Measurements from ENCODE around the gene CDC34. TPM values are rescaled to one million over a fixed set of nuclear protein-coding genes. Genes with fewer than 3 reads are reported as not detected.

CDC34 gene
- polyA plus RNA-seq, 2 of the 4 experiments (the other 2 are of a cell fraction), result 37.4 to 62.6 TPM

DNA sequence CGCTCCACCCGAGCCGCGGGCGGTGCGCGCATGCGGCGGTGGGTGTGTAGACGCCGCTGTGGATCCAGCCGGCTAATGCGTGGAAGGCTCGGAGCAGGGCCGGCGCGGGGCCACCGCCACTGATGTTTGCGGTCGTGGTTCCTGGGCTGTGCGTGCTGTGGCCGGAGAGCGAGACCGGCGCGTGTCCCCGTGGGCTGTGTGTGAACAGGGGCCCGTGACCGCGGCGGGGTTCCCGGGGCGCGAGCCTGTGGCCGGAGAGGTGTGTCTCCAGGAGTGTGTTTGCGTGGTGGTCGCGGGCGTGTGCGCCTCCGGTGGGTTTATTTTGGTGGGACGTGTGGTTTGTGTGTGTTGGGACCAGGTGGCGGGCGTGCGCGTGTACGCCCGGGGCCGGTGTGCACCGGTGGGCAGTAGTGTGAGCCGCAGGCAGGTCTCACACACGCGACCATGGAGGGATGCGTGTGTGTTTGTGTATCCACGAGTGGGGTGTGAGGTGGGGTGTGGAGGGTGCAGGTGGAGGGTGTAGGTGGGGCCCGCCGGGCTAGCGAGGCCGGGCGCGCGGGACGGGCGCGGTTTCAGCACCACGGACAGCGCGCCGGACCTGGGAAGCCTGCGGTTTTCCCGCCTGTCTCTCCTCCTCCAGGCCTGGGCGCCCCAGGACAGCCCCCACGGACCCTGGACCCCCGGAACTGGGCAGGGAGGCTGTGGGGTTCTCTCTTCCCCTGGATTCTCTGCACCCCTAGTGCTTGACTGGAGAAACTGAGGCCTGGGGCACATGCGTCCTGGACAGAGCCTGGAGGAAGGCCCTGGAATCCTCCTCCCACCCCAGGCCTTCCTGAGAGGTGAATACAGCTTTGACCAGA, 59.8 kb downstream of the CDC34 start:
- no peaks in the 10 kb centered on the region for H3K9me3 ChIP-seq
- ChIA-PET POLR2A (no interaction called here), CTCF (no interaction called here)
- no peak for TF ChIP-seq NFE2L2 (conservative IDR thresholded peaks at IDR 0.05; ENCODE audit: low read length)
- TF ChIP-seq ZFP36 (IDR thresholded peaks at IDR 0.05; ENCODE audit: borderline replicate concordance, partially characterized antibody), result no peak
- TF ChIP-seq MAZ (IDR thresholded peaks at IDR 0.05; ENCODE audit: borderline replicate concordance, low read depth, low read length), result no peak
- no peak for TF ChIP-seq ZSCAN20 (CRISPR knock-in tag; IDR thresholded peaks at IDR 0.05)
- TF ChIP-seq, protein P1, sequence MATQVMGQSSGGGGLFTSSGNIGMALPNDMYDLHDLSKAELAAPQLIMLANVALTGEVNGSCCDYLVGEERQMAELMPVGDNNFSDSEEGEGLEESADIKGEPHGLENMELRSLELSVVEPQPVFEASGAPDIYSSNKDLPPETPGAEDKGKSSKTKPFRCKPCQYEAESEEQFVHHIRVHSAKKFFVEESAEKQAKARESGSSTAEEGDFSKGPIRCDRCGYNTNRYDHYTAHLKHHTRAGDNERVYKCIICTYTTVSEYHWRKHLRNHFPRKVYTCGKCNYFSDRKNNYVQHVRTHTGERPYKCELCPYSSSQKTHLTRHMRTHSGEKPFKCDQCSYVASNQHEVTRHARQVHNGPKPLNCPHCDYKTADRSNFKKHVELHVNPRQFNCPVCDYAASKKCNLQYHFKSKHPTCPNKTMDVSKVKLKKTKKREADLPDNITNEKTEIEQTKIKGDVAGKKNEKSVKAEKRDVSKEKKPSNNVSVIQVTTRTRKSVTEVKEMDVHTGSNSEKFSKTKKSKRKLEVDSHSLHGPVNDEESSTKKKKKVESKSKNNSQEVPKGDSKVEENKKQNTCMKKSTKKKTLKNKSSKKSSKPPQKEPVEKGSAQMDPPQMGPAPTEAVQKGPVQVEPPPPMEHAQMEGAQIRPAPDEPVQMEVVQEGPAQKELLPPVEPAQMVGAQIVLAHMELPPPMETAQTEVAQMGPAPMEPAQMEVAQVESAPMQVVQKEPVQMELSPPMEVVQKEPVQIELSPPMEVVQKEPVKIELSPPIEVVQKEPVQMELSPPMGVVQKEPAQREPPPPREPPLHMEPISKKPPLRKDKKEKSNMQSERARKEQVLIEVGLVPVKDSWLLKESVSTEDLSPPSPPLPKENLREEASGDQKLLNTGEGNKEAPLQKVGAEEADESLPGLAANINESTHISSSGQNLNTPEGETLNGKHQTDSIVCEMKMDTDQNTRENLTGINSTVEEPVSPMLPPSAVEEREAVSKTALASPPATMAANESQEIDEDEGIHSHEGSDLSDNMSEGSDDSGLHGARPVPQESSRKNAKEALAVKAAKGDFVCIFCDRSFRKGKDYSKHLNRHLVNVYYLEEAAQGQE (IDR thresholded peaks at IDR 0.05), result peak; percentile 91
- TF ChIP-seq ELK1 (IDR thresholded peaks at IDR 0.05; ENCODE audit: low read depth, low read length), result no peak
- no peak for TF ChIP-seq FOXS1 (CRISPR knock-in tag; IDR thresholded peaks at IDR 0.05)
- TF ChIP-seq NPAS2 (CRISPR knock-in tag; IDR thresholded peaks at IDR 0.05; ENCODE audit: borderline replicate concordance), result no peak
- 76% methylated on average over 33 of the region's 75 CpGs for WGBS (ENCODE audit: missing lambda C conversion rate)
- H3K4me2 ChIP-seq, result peak overlapping the region; percentile 89
- H3K4me1 ChIP-seq, result peaks cover 41% of the 10 kb centered on the region
- no peak for ATAC-seq
- no peak for FAIRE-seq
- DNase-seq (ENCODE audit: low read depth in 1 of 2, low spot score in 1 of 2), result no peak
- peak overlapping the region; percentile 82 to 95 for H3K27ac ChIP-seq
- peak overlapping the region; percentile 65 for H3K4me3 ChIP-seq

Other genes starting within 250 kb of the CDC34 start
- 44.2 and 55.1 TPM in 2 replicates for gene PLPP2, start 240.4 kb upstream of the CDC34 start, polyA plus RNA-seq (2011; rRNA removed)
- 89.6 to 100 TPM (median 90.9 TPM) in 3 replicates for gene PLPP2, start 240.4 kb upstream of the CDC34 start, polyA plus RNA-seq (2017; fragmentation: RNase III; extraction: RNeasy Plus Mini Kit Qiagen cat#74134 plus additional on column Dnase treatment)
- 8.8 and 15.2 TPM in 2 replicates for gene MIER2, start 187.0 kb upstream of the CDC34 start, polyA plus RNA-seq (2011; rRNA removed)
- gene MIER2, start 187.0 kb upstream of the CDC34 start, polyA plus RNA-seq (2017; fragmentation: RNase III; extraction: RNeasy Plus Mini Kit Qiagen cat#74134 plus additional on column Dnase treatment), result 9.3 to 11.5 TPM (median 11.2 TPM) in 3 replicates
- gene C2CD4C, start 122.6 kb upstream of the CDC34 start, polyA plus RNA-seq (2011; rRNA removed), result 0.13 and 0.21 TPM in 2 replicates
- 0.41 to 0.71 TPM (median 0.57 TPM) in 3 replicates for gene C2CD4C, start 122.6 kb upstream of the CDC34 start, polyA plus RNA-seq (2017; fragmentation: RNase III; extraction: RNeasy Plus Mini Kit Qiagen cat#74134 plus additional on column Dnase treatment)
- gene SHC2, start 70.7 kb upstream of the CDC34 start, polyA plus RNA-seq (2011; rRNA removed), result 0.36 and 0.87 TPM in 2 replicates
- 0.21 to 0.66 TPM (median 0.58 TPM) in 3 replicates for gene SHC2, start 70.7 kb upstream of the CDC34 start, polyA plus RNA-seq (2017; fragmentation: RNase III; extraction: RNeasy Plus Mini Kit Qiagen cat#74134 plus additional on column Dnase treatment)
- gene MADCAM1, start 35.3 kb upstream of the CDC34 start, polyA plus RNA-seq (2011; rRNA removed), result 0.06 and 0.09 TPM in 2 replicates
- 0.25 to 0.41 TPM (median 0.34 TPM) in 3 replicates for gene MADCAM1, start 35.3 kb upstream of the CDC34 start, polyA plus RNA-seq (2017; fragmentation: RNase III; extraction: RNeasy Plus Mini Kit Qiagen cat#74134 plus additional on column Dnase treatment)
- gene TPGS1, start 24.3 kb upstream of the CDC34 start, polyA plus RNA-seq (2011; rRNA removed), result 2.3 and 2.7 TPM in 2 replicates
- 12.5 to 13.8 TPM (median 13.1 TPM) in 3 replicates for gene TPGS1, start 24.3 kb upstream of the CDC34 start, polyA plus RNA-seq (2017; fragmentation: RNase III; extraction: RNeasy Plus Mini Kit Qiagen cat#74134 plus additional on column Dnase treatment)
- gene GZMM, start 12.3 kb downstream of the CDC34 start, polyA plus RNA-seq (2011; rRNA removed), result not detected in 2 replicates
- 0.11 TPM in 1 of 3 replicates, not detected in the others for gene GZMM, start 12.3 kb downstream of the CDC34 start, polyA plus RNA-seq (2017; fragmentation: RNase III; extraction: RNeasy Plus Mini Kit Qiagen cat#74134 plus additional on column Dnase treatment)
- 237 and 285 TPM in 2 replicates for gene BSG, start 40.8 kb downstream of the CDC34 start, polyA plus RNA-seq (2011; rRNA removed)
- 528 to 583 TPM (median 579 TPM) in 3 replicates for gene BSG, start 40.8 kb downstream of the CDC34 start, polyA plus RNA-seq (2017; fragmentation: RNase III; extraction: RNeasy Plus Mini Kit Qiagen cat#74134 plus additional on column Dnase treatment)
- 2.7 and 7.1 TPM in 2 replicates for gene HCN2, start 58.1 kb downstream of the CDC34 start, polyA plus RNA-seq (2011; rRNA removed)
- gene HCN2, start 58.1 kb downstream of the CDC34 start, polyA plus RNA-seq (2017; fragmentation: RNase III; extraction: RNeasy Plus Mini Kit Qiagen cat#74134 plus additional on column Dnase treatment), result 23.2 to 24.8 TPM (median 24.7 TPM) in 3 replicates
- gene POLRMT, start 101.8 kb downstream of the CDC34 start, polyA plus RNA-seq (2011; rRNA removed), result 41.9 and 59.8 TPM in 2 replicates
- 65.0 to 68.8 TPM (median 66.5 TPM) in 3 replicates for gene POLRMT, start 101.8 kb downstream of the CDC34 start, polyA plus RNA-seq (2017; fragmentation: RNase III; extraction: RNeasy Plus Mini Kit Qiagen cat#74134 plus additional on column Dnase treatment)
- 0.13 TPM in 1 of 2 replicates, not detected in the other for gene FGF22, start 108.1 kb downstream of the CDC34 start, polyA plus RNA-seq (2011; rRNA removed)
- 0.79 to 1.1 TPM (median 1.0 TPM) in 3 replicates for gene FGF22, start 108.1 kb downstream of the CDC34 start, polyA plus RNA-seq (2017; fragmentation: RNase III; extraction: RNeasy Plus Mini Kit Qiagen cat#74134 plus additional on column Dnase treatment)
- 3.1 and 4.9 TPM in 2 replicates for gene RNF126, start 131.5 kb downstream of the CDC34 start, polyA plus RNA-seq (2011; rRNA removed)
- gene RNF126, start 131.5 kb downstream of the CDC34 start, polyA plus RNA-seq (2017; fragmentation: RNase III; extraction: RNeasy Plus Mini Kit Qiagen cat#74134 plus additional on column Dnase treatment), result 35.0 to 36.3 TPM (median 35.4 TPM) in 3 replicates
- 45.5 and 58.1 TPM in 2 replicates for gene FSTL3, start 144.6 kb downstream of the CDC34 start, polyA plus RNA-seq (2011; rRNA removed)
- 110 to 131 TPM (median 118 TPM) in 3 replicates for gene FSTL3, start 144.6 kb downstream of the CDC34 start, polyA plus RNA-seq (2017; fragmentation: RNase III; extraction: RNeasy Plus Mini Kit Qiagen cat#74134 plus additional on column Dnase treatment)
- 0.10 TPM in 1 of 2 replicates, not detected in the other for gene PRSS57, start 163.7 kb downstream of the CDC34 start, polyA plus RNA-seq (2011; rRNA removed)
- gene PRSS57, start 163.7 kb downstream of the CDC34 start, polyA plus RNA-seq (2017; fragmentation: RNase III; extraction: RNeasy Plus Mini Kit Qiagen cat#74134 plus additional on column Dnase treatment), result not detected in 3 replicates
- gene PALM, start 177.2 kb downstream of the CDC34 start, polyA plus RNA-seq (2011; rRNA removed), result 2.0 and 3.0 TPM in 2 replicates
- gene PALM, start 177.2 kb downstream of the CDC34 start, polyA plus RNA-seq (2017; fragmentation: RNase III; extraction: RNeasy Plus Mini Kit Qiagen cat#74134 plus additional on column Dnase treatment), result 11.4 to 17.5 TPM (median 15.7 TPM) in 3 replicates
- 38.3 and 46.5 TPM in 2 replicates for gene MISP, start 219.4 kb downstream of the CDC34 start, polyA plus RNA-seq (2011; rRNA removed)
- 56.9 to 62.7 TPM (median 61.4 TPM) in 3 replicates for gene MISP, start 219.4 kb downstream of the CDC34 start, polyA plus RNA-seq (2017; fragmentation: RNase III; extraction: RNeasy Plus Mini Kit Qiagen cat#74134 plus additional on column Dnase treatment)